GM12874 (cell line): ENCODE data around the gene COX6A1.

ENCODE experiments used
- CTCF ChIP-seq: IDR thresholded peaks from 2 replicates; pipeline ENCODE4 v1.5.1; 2011; ENCODE audit warnings: low read depth, mild to moderate bottlenecking, control low read depth, low read length, moderate library complexity; ENCODE audit not compliant: insufficient read depth

Gene COX6A1

GRCh38 chr12:120413901-120414695 is 23.8 kb upstream of the COX6A1 start:
- no peak for TF ChIP-seq CTCF

- TF ChIP-seq CTCF = no peak
Observed at GRCh38 chr12:120416490-120417216, 21.3 kb upstream of the COX6A1 start.

GRCh38 chr12:120417917-120418580 is 19.9 kb upstream of the COX6A1 start:
- TF ChIP-seq CTCF = no peak

GRCh38 chr12:120421701-120422100 is 16.2 kb upstream of the COX6A1 start:
- TF ChIP-seq CTCF = no peak

GRCh38 chr12:120422892-120423456 is 14.9 kb upstream of the COX6A1 start:
- TF ChIP-seq CTCF = no peak

- no peak for TF ChIP-seq CTCF
Observed at GRCh38 chr12:120425797-120426196, 12.1 kb upstream of the COX6A1 start.
